GF-D8 (cell line): ENCODE data around the gene CPT1A.

ENCODE experiments used
- DNase-seq: peaks from one replicate; lab custom pipeline; 2025; lab: John Stamatoyannopoulos, UW

CPT1A gene

GRCh38 chr11:68757711-68758110 lies 84.0 kb downstream of the CPT1A start:
- no peak for DNase-seq

GRCh38 chr11:68756171-68756766 lies 85.4 kb downstream of the CPT1A start:
- DNase-seq = no peak

GRCh38 chr11:68753300-68753699 lies 88.4 kb downstream of the CPT1A start:
- DNase-seq = no peak

- DNase-seq = peak; percentile 59
These were observed 90.3 kb downstream of the CPT1A start, which contains the start of gene TESMIN for GRCh38 chr11:68751331-68751856. TESMIN (minus strand) TSS chr11:68751520; CDS start chr11:68750660, 860 bp downstream.

- DNase-seq = no peak
These were observed 90.8 kb downstream of the CPT1A start for GRCh38 chr11:68751004-68751325.

- DNase-seq = no peak
These were observed 91.3 kb downstream of the CPT1A start for GRCh38 chr11:68750195-68751003.

- no peak for DNase-seq
These were observed 92.2 kb downstream of the CPT1A start for GRCh38 chr11:68749229-68750123.

- no peak for DNase-seq
These were observed 93.7 kb downstream of the CPT1A start for GRCh38 chr11:68748061-68748460.

- DNase-seq = no peak
These were observed 98.2 kb downstream of the CPT1A start for GRCh38 chr11:68743539-68743938.

GRCh38 chr11:68741463-68741862 lies 100.3 kb downstream of the CPT1A start:
- DNase-seq = no peak

GRCh38 chr11:68735646-68736045 lies 106.1 kb downstream of the CPT1A start:
- no peak for DNase-seq

- DNase-seq = no peak
These were observed 106.6 kb downstream of the CPT1A start for GRCh38 chr11:68735125-68735524.

GRCh38 chr11:68734111-68734510 lies 107.6 kb downstream of the CPT1A start:
- DNase-seq = no peak

GRCh38 chr11:68727783-68728182 lies 113.9 kb downstream of the CPT1A start:
- no peak for DNase-seq

GRCh38 chr11:68724293-68724692 lies 117.4 kb downstream of the CPT1A start:
- DNase-seq = no peak

GRCh38 chr11:68722143-68722542 lies 119.6 kb downstream of the CPT1A start:
- no peak for DNase-seq

- no peak for DNase-seq
These were observed 120.6 kb downstream of the CPT1A start for GRCh38 chr11:68721075-68721474.

GRCh38 chr11:68715456-68716122 lies 126.1 kb downstream of the CPT1A start:
- DNase-seq = no peak

- DNase-seq = no peak
These were observed 127.5 kb downstream of the CPT1A start for GRCh38 chr11:68714060-68714856.

GRCh38 chr11:68711114-68711513 lies 130.6 kb downstream of the CPT1A start:
- DNase-seq = no peak

- DNase-seq = no peak
These were observed 131.3 kb downstream of the CPT1A start for GRCh38 chr11:68710409-68710808.
